Adipose tissue (tissue), 3 donors: ENCODE results near the gene TIMD4. TPM values are rescaled to one million over a fixed set of nuclear protein-coding genes. Genes with fewer than 3 reads are reported as not detected.
"Not testable (repeated sequence)": the region's sequence is repeated elsewhere in the genome, so short reads cannot be mapped to it uniquely, and the experiment has no call there.

Experiments
- H3K27ac ChIP-seq: one replicate; pipeline ENCODE4 v1.5.1; 2013; ENCODE audit warnings: low read depth, low read length
- WGBS, 3 donors: extraction: QIAGEN DNeasy Blood & Tissue Kit; methylation state at CpG; one replicate each; pipeline ENCODE4 v1.1.7; 2013; 5-methylcytosine and 5-hydroxymethylcytosine counted together
- polyA plus RNA-seq, 3 donors: library from polyadenylated mRNA; stranded (reverse); fragments of 200-250 nt; gene quantifications; one replicate each; pipeline ENCODE4 v1.2.3, GENCODE V29; 2013
- donor health status: healthy with polysubstance abuse.
- donor health status: Bipolar disorder and iron deficiency.
- donor health status: healthy.

Gene TIMD4
- polyA plus RNA-seq: under 1 TPM in 2 of 3 donors, not detected in 1; 0.72 to 1.00 TPM

DNA sequence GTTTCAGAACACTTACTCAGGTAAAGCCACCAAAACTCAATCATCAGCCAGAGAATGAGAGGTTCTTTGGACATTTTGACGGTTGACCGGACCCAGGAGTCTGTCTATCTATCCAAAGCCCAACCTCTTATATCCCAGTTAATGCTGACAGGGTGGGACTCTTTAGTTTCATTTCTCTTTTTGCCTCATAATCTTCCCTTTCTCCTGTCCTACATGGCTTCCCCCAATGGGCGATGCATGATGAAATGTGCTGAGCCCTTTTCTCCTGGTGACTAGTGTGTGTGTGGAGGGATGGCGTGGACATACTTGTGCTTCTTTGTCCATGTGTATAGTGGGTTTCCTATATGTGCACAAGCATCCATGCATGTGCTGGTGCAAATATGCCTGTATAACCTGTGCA, at the start of gene TIMD4:
Gene TIMD4 (minus strand): TSS at position 102 of the 400 bp plus-strand sequence. CDS start 28 bp downstream, at position 74.
- WGBS, 3 donors: 86 to 96% (median 86%) methylated on average over 4 of the region's 4 CpGs

DNA sequence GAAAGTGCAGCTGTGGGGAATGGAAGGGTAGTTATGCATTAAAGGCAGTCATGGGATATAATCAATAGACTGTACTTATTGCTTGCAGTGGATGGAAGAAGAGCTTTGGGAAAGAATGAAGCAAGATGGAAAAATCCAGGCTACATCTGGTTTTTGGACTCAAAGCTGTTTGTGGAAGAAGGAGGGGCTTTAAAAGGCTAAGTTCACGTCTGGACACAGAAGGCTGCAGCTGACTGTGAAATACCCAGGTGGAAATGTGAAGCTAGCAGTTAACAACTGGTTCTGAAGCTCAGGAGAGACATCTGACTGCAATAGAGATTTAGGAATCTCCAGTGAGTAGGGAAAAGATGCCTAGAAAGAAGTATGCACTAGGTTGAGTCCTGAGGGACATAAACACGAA, 43.2 kb upstream of the TIMD4 start:
- H3K27ac ChIP-seq: no peak overlapping the region
- 44 to 83% (median 67%) methylated on average over 2 of the region's 2 CpGs for WGBS, 3 donors

More for the DNA sequence above, at the start of gene TIMD4:
- H3K27ac ChIP-seq: no peak within 1 kb of the TSS

DNA sequence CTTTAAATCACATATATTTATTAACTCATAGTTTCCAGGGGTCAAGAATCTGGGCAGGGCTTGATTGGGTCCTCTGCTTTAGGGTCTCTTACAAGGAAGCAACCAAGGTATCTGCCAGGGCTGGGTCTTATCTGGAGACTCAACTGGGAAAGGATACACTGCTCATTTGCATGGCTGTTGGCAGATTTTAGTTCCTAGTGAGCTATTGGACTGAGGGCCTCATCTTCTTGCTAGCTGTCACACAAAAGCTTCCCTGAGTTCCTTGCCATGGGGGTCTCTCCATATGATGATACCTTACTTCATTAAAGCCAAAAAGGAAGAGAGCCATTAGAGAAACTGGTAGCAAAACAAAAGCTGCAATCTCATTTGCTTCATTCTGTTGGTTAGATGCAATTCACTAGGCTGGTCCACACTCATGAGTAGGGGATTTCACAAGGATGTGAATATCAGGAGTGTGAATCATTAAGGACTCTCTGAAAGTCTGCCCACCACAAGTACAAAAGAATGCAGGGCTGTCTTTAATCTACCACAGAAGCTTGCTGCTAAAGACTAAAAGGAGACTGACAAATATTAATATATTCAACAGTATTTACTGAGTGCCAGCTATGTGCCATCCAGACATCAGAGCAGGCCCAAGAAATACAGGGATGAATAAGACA, 42.0 kb upstream of the TIMD4 start:
- H3K27ac ChIP-seq: no peak overlapping the region

DNA sequence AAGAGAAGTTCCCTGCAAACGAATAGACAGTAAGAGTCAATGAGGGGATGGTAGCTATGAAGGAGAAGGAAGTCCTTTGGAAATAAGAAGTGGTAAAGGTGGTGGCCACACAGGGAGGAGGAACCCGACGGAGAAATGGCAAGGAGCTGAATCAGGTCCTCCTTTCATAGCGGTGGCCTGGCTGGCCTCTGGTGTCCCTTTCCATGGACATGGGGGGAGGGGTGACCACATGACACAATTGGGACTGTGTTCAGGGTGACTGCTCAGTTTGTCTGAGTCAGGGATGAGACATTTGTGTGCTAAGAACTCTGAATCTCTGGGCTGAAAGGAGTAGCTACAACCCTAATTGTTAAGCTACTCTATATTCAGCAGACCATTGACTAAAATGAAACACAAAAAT, 28.7 kb upstream of the TIMD4 start:
- WGBS, 3 donors: 65 to 75% (median 68%) methylated on average over 4 of the region's 4 CpGs
- no peak overlapping the region for H3K27ac ChIP-seq

DNA sequence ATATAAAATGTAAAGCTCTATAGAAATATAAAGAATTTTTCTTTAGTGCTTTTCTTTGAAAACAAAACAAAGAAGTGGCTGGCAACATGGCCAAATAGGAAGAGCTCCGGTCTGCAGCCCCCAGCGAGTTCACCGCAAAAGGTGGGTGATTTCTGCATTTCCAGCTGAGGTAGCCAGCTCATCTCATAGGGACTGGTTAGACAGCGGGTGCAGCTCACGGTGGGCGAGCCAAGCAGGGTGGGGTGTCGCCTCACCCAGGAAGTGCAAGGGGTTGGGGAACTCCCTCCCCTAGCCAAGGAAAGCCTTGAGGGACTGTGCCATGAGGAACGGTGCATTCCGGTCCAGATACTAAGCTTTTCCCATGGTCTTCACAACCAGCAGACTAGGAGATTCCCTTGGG, 21.0 kb upstream of the TIMD4 start:
- 83 to 93% (median 89%) methylated on average over 9 of the region's 9 CpGs for WGBS, 3 donors
- no peak overlapping the region for H3K27ac ChIP-seq

DNA sequence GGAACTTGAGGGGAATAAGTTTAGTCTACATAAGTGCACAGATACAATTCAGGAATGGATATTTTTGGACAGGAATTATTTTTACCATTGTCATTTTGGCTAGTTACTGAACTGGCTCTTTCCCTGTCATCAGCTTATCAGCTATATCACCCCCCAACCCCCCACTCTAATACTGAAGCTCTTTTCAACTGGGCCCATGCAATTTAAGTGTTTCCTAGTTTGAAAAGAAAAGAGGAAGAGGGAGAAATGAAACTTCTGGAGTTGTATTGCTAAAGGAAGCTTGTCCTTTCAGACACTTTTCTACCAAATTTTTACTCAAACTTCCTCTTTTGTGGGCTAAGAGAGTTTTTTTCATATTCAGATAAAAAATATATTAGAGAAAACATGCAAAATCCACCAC, 18.5 kb upstream of the TIMD4 start:
- H3K27ac ChIP-seq: no peak overlapping the region

DNA sequence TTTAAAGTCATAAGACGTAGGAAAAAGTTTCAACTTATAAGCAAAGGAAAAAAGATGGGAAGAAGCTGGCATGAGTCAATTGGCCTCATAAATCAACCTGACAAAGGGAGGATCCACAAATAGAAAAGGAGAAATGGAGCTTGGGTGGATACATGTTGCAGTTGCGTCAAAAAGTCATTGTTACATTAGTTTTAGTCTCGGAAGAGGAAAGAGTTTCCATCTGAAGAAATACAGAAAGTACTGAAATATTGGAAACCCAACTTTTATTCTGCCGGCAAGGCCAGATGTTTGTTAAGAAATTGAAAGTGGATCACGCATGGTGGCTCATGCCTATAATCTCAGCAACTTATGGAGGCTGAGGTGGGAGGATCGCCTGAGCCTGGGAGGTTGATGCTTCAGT, 11.3 kb upstream of the TIMD4 start:
- H3K27ac ChIP-seq: no peak overlapping the region
- WGBS, 3 donors: 79 to 84% (median 84%) methylated on average over 6 of the region's 6 CpGs

DNA sequence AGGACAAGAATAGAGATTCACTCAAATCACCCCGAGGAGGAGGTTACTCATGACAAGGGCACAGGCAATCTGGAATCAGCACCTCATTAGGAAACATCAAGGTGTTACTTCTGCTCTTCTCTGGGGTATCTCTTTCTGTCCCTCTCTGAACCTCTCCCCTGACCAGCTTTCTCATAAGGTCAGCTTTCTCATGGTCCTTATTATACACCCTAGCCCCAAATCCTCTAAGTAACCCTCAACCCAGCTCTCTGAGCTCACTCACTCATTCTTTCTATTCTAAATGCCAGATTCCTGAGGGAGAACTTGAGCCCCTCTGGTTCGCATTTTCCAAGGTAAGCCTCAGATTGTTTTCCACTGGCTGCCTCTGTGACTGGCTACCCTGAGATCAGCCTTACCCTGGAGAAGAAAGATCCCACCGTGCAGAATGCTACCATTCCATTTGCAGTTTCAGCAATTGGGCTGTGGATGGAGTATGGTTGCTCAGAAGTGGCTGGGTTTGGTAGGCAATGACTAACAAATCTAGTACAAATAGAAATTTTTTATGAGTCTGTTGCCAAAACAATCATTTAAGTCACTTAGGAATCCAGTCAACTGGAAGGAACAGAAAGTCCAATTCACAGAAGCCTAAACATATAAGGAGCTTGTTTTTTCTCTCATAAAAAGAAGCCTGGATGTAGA, 9.0 kb upstream of the TIMD4 start:
- 60 to 88% (median 82%) methylated on average over 3 of the region's 3 CpGs for WGBS, 3 donors
- no peak overlapping the region for H3K27ac ChIP-seq

DNA sequence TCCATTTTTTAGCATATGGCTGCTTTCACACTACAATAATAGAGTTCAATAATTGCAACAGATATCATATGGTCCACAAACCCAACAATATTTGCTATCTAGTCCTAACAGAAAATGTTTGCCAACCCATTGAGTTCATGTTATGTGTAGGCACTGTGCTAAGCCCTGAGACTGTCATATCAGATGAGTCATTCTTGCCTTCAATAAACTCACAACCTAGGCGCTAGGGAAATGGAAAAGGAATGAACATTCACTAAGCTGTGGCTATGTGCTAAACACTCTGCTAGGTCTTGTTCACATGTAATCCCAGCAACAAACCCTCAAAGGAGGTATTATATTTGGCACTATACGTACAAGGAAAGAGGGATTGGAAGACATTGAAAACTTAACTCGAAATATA, 8.4 kb upstream of the TIMD4 start:
- 79 to 88% (median 82%) methylated on average over 3 of the region's 3 CpGs for WGBS, 3 donors
- no peak overlapping the region for H3K27ac ChIP-seq

DNA sequence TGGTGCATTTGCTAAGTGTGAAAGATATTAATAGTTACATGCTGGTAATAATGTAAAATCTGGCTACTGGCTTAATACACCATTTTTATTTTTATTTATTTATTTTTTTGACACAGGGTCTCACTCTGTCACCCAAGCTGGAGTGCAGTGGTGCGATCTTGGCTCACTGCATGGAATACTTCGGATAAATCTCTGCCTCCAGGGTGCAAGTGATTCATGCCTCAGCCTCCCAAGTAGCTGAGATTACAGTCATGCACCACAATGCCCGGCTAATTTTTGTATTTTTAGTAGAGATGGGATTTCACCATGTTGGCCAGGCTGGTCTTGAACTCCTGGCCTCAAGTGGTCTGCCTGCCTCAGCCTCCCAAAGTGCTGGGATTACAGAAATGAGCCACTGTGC, 4.4 kb upstream of the TIMD4 start:
- 91 to 98% (median 93%) methylated on average over 3 of the region's 3 CpGs for WGBS, 3 donors
- not testable (repeated sequence) for H3K27ac ChIP-seq

DNA sequence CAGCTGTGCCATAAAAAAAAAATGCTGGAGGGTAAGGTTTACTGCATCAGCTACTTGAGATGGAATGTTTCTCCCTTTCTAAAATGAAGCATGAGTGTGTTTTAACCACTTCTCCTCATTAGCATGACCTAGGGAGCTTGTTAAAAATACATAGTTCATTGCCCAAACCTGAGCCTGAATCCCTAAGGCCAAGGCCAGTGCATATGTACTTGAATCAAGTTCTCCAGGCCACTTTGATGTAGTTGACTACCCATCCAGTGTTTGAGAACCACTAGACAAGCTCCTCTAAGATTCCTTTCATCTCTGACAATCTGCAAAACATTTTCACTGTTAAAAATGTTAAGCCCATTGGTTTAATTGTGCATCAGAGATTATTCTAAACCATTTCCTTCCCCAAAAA, 6.7 kb downstream of the TIMD4 start:
- no peak overlapping the region for H3K27ac ChIP-seq

DNA sequence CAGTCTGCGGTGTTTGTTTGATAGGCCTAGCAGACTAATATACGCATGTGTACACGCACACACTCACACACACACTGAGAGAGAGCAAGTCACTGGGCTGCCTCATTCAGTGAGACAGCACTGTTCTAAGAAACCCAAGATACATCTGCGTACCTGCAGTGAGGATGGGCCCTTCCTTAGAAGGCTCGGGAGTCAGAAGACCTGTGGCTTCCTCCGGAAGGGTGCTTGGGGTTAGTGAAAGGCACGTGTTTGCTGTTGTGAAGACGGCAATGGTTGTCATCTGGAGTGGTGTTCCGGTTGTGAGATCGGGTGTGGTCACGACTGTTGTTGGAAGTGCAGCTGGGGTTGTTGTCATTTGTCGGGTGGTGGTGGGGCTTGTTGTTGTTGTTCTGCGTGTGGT, 11.7 kb downstream of the TIMD4 start:
- no peak overlapping the region for H3K27ac ChIP-seq
- WGBS, 3 donors: 91 to 95% (median 93%) methylated on average over 13 of the region's 13 CpGs

DNA sequence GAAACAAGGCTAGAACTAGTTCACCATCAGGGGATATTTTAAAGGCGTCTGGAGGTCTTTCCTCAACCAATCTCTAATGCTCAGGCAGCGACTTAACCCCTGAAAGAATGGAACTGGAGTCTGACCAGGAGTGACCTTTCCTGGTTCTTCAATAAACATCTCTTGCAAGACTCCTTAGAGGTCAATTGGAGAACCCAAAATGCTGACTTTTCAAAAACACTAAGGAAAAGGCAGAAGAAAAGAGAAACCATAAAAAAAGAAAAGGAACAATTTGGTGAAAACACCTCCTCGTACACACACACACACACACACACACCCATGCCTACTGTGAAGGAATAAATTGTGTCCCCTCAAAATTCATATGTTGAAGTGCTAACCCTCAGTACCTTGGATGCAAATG, 12.3 kb downstream of the TIMD4 start:
- H3K27ac ChIP-seq: no peak overlapping the region
- WGBS, 3 donors: 58 to 71% (median 64%) methylated on average over 3 of the region's 3 CpGs

DNA sequence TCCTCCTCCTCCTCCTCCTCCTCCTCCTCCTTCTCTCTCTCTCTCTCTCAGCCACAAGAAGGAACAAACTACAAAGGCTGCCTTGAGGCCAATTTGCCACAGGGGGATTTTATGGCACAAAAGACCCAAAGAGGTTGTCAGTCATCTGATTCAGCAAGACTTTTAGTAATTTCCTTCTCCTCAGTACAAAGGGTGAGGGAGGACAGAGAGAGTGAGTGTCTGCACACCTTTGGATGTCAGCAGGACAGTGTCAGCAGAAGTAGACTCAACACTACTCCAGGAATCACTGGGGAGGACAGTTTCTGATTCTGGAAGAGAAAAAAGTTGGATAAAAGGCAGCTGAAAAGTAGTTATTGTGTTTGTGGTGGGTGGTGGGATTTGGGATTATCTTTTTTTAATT, 13.6 kb downstream of the TIMD4 start:
- H3K27ac ChIP-seq: no peak overlapping the region

DNA sequence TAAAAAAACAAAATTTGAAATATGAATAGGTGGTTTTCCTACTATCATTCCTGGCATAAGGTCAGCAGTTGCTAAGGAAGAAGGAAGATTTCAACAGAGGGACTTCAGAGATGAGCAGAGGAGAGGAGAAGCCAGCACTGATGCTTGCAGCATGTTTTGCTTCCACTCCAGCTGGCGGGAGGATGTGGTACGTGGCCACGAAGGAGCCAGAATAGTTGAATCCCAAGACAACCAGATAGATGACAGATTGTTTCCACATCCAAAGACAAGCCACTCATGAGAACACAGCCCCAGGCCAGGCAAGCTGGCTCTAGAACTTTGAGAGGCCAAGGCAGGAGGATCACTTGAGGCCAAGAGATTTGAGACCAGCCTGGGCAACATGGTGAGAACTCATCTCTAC, 15.1 kb downstream of the TIMD4 start:
- WGBS, 3 donors: 55 to 86% (median 58%) methylated on average over 3 of the region's 3 CpGs

DNA sequence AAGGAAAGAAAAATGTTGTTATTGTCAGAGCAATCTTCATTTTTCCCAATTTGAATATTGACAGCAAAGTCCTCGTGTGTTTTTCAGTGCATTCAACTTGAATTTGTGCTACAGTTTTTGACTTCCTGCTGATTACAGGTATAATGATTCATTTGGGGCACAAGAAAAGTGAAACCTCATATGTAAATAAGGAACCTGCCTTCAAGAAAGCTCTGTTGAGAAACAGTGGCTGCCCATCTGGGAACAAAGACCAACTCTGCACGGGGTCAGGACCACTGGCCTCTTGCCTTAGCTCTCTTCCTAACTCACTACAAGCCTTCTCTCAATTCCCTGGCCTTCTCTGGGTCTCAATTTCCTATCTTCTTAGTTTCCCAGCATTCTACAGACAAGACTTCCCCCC, 21.0 kb downstream of the TIMD4 start:
- WGBS, 3 donors: 40 to 51% (median 42%) methylated on average over 2 of the region's 2 CpGs
- no peak overlapping the region for H3K27ac ChIP-seq

More for the DNA sequence above, 15.1 kb downstream of the TIMD4 start:
- no peak overlapping the region for H3K27ac ChIP-seq

DNA sequence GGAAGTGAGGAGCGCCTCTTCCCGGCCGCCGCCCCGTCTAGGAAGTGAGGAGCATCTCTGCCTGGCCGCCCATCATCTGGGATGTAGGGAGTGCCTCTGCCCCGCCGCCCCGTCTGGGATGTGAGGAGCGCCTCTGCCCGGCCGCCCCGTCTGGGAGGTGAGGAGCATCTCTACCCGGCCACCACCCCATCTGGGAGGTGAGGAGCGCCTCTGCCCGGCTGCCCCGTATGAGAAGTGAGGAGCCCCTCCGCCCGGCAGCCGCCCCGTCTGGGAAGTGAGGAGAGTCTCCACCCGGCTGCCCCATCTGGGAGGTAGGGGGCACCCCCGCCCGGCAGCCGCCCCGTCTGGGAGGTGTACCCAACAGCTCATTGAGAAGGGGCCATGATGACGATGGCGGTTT, 22.6 kb downstream of the TIMD4 start:
- 93 to 97% (median 97%) methylated on average over 26 to 28 of the region's 28 CpGs for WGBS, 3 donors
- not testable (repeated sequence) for H3K27ac ChIP-seq

DNA sequence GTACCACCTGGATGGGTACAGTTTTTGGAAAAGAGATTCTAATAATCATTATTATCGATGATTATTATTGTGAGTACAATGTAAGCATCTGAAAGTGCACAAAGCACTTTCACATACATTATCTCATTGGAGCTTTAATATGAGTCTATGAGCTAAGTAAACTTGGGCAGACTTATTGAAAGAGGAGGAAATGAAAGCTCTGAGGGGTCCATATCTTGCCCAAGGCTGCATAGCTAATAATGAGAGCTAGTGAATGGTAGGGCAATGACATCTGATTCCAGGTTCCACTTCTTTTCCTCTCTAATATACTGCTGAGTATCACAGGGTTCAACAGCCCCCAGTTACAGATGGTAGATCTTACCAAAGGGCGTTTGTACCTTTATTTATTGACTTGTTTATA, 26.1 kb downstream of the TIMD4 start:
- H3K27ac ChIP-seq: no peak overlapping the region
- WGBS, 3 donors: 73 to 77% (median 76%) methylated on average over 2 of the region's 2 CpGs

DNA sequence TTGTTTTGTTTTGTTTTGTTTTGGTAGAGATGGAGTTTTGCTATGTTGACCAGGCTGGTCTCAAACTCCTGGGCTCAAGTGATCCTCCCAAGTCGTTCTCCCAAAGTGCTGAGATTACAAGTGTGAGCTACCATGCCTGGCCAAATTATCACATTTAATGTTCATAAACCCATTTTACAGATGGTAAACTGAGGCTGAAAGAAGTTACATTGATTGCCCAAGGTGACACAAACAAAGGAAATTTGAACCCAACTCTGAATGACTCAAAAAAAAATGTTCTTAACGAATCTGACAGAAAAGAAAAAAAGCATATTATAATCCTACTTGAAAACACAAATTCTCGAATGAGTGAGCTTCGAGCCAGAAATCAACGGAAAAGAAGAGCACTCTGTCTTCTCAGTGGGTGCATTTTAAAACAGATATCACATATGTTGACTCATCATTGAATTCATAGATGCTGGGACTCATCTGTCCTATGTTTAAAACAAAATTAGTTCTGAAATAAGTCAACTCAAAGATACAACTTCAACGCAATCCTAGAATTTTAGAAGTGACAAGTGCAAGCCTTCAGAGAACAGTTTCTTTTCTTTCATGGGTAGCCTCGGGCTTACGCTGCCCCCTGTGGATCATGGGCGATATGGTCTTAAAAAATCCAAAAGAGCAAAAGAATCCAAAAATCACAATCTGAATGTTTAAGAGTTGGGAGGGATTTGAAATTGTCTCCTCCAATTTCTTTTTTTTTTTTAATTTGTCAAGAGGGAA, 28.4 kb downstream of the TIMD4 start:
- WGBS, 3 donors: 55 to 59% (median 58%) methylated on average over 9 of the region's 9 CpGs
- no peak overlapping the region for H3K27ac ChIP-seq
